OCI-M1 (cell line): ENCODE measurements around the gene FAM241A.
"Not testable (repeated sequence)": the region's sequence is repeated elsewhere in the genome, so short reads cannot be mapped to it uniquely, and the experiment has no call there.

ENCODE experiments used
- DNase-seq: peaks from one replicate; lab custom pipeline; 2025; lab: John Stamatoyannopoulos, UW

Gene FAM241A

DNA sequence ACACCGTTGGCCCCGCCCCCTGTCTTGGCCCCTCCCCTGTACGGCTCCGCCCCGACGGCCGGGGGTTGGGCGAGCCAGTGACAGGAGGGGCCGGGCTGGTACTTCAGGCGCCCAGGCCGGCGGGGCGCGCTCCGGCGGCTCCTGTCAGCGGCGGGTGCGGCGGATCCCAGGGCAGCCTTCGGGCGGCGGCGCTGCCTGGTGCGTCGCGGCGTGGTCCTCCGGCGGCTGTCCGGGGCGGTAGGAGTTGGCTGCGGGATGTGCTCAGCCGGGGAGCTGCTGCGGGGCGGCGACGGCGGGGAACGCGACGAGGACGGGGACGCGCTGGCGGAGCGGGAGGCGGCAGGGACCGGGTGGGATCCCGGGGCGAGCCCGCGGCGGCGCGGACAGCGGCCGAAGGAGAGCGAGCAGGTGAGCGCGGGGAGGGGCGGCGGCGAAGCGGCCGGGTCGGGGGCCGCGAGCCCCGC, at the start of gene FAM241A:
FAM241A (plus strand) TSS at position 129 of the 464 bp plus-strand sequence; CDS start at position 256, 127 bp downstream.
- peak; percentile 90 for DNase-seq

GRCh38 chr4:112098841-112099530, 46.3 kb upstream of the FAM241A start:
- no peak for DNase-seq

- peak; percentile 80 for DNase-seq
These were observed 45.5 kb upstream of the FAM241A start for GRCh38 chr4:112099701-112100297.

- no peak for DNase-seq
These were observed 42.3 kb upstream of the FAM241A start for GRCh38 chr4:112102875-112103370.

DNA sequence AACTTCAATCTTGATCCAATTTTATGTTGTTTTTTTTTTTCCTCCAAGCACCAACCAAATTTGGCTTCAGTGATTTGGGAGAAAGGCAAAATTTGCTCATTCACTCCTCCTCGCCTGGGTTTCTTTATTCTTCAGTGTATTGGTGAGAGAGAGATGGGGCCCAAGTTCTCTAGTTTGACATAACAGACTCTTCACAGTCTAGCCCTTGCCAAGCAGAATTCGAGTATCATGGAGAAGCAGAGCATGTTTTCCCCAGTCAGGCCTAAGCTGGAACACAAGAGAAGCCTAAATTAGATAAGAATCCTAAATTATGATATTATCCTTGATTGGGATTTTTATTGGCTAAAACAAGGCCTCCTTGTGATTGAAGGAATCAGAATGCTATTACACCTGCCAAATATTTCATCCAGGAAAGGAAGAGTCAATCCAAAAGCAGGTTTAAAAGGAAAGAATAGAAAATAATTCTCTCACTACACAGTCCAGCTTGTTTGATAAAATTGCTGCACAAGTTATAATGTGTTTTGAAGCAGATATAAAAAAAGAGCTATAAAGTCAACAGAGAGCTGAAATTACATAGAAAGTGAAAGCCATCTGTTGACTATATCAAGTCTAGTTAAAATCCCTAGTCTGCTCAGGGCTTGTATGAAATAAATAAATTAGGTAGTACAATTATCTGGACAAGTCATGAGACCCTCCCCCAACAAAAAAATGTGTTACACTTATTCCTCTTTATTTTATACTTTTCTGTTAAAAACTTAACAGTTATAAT, 39.9 kb upstream of the FAM241A start:
- no peak for DNase-seq

DNA sequence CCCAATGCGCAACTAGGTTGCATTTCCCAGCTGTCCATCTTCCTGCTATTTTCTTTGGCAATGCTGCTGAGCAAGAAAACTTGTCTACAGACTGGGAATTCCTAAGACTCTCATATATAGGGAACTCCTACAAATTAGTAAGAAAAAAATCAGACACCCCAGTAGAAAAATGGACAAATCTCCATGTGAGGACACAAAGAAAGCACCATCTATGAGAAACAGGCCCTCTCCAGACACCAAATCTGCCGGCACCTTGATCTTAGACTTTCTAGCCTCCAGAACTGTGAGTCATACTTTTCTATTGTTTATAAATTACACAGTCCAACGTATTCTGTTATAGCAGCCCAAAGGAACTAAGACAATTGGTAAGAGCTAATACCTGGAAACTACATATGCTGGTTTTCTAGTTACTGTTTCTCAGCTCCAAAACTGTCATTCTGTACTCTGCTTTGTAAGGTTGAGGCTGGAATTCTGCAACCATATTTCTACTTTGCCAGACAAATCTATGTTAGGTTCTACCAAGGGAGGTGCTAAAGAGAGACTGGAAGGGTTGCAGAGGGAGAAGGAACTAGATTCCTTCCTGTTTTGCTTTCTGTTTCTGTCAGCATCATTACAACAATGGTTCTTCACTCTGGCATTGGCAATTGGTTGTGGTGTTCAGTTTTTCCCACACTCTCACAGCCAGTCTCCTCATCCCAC, 35.7 kb upstream of the FAM241A start:
- DNase-seq: peak; percentile 64

DNA sequence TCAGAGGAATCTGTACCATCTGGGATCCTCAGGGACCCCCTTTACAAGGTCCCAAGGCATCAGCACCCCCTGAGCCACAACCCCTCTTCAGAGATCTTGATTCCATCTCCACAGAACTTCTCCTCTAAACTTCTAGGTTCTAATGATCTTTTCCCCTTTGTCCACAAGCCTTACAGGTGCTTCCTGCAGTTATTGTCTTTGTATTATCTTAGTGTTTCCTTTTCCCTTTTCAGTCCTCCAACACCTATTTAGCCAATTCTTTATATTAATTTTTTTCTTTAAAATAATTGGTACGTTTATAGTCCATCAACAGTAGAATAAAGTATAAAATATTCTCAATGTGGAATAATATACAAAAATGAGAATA, 35.2 kb upstream of the FAM241A start:
- no peak for DNase-seq

GRCh38 chr4:112111306-112111705, 33.9 kb upstream of the FAM241A start:
- no peak for DNase-seq

GRCh38 chr4:112112095-112112494, 33.2 kb upstream of the FAM241A start:
- DNase-seq: not testable (repeated sequence)

GRCh38 chr4:112112590-112113170, 32.6 kb upstream of the FAM241A start:
- DNase-seq: no peak

DNA sequence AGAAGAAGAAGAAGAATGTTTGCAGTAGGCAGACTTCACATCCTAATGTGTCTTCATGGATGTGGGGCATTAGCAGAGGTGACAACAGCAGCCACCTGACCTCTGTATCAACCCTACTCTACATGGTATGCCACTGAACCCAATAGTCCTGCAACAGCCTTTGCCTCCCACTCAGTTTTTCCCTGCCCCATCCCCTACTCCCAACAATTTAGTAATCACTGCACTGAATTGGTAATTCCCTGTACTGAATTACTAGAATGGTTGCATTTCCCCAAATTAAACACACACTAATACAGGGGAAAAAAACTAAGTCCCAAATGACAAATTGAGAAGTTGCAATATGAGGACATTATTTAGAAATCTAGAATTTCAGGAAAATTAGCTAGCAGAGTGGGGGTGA, 31.4 kb upstream of the FAM241A start:
- no peak for DNase-seq

DNA sequence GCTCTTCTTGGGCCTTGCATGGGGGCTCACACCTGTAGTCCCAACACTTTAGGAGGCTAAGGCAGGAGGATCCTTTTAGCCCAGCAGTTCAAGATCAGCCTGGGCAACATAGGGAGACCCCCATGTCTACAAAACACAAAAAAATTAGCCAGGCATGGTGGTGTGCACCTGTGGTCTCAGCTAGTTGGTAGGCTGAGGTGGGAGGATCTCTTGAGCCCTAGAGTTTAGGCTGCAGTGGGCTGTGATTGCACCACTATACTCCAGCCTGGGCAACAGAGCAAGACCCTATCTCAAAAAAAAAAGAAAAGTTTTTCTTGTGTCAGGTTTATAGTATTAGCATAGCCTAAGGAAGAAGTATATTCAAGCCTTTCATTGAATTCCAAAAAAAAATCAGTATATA, 30.8 kb upstream of the FAM241A start:
- no peak for DNase-seq

DNA sequence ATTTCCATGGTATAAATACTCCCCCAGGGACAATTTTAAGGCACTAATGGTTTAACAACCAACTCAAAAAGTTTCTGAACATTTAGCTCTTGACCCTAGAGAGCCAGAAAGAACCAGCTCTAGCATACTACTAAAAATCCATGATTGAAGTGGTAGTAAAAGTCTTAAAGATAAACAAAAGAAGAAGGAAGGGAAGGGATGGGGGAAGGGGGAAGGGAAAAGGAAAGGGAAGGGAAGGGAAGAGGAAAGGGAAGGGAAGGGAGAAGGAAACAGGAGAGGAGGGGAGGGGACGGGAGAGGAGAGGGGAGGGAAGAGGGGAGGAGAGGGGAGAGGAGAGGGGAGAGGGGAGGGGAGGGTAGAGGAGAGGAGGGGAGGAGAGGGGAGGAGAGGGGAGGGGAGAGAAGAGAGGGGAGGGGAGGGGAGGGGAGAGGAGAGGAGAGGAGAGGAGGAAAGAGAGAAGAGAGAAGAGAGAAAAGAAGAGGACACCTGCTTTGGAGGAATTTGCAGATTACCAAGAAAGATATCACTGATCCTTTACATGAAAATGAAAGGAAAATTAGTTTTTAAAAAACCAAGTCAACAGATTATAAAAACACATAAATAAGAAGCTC, 26.4 kb upstream of the FAM241A start:
- DNase-seq: peak; percentile 14

GRCh38 chr4:112119353-112119783, 25.9 kb upstream of the FAM241A start:
- DNase-seq: no peak

DNA sequence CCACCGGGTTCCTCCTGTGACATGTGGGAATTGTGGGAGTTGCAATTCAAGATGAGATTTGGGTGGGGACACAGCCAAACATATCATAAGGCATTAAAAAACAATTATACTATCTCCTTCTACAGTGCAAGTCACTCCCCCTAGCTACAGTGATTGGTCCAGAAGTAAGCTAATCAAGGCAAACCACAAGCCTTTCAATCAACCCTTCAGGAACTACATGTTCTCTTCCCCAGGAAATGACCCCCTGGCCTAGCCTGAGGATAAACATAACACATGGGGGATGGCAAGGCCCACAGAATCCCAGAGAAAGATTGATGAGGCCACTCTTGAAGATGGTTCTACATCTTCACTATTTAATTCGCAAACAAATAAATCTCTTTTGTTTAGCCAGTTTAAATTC, 25.2 kb upstream of the FAM241A start:
- no peak for DNase-seq

GRCh38 chr4:112125416-112125815, 19.8 kb upstream of the FAM241A start:
- DNase-seq: no peak

- no peak for DNase-seq
These were observed 18.1 kb upstream of the FAM241A start for GRCh38 chr4:112127048-112127637.

GRCh38 chr4:112127803-112128202, 17.5 kb upstream of the FAM241A start:
- DNase-seq: no peak

- no peak for DNase-seq
These were observed 16.8 kb upstream of the FAM241A start for GRCh38 chr4:112128452-112128851.

GRCh38 chr4:112130906-112131305, 14.3 kb upstream of the FAM241A start:
- no peak for DNase-seq

GRCh38 chr4:112136551-112136950, 8.7 kb upstream of the FAM241A start:
- no peak for DNase-seq
